ELF-1 (cell line): Measurements from ENCODE around the gene SNX18.
"Not testable (repeated sequence)": the region's sequence is repeated elsewhere in the genome, so short reads cannot be mapped to it uniquely, and the experiment has no call there.

ENCODE experiments used
- DNase-seq: peaks from one replicate; pipeline ENCODE4 v3.0.0-alpha.2; 2016; ENCODE audit warnings: low read depth, low spot score

Gene SNX18

DNA sequence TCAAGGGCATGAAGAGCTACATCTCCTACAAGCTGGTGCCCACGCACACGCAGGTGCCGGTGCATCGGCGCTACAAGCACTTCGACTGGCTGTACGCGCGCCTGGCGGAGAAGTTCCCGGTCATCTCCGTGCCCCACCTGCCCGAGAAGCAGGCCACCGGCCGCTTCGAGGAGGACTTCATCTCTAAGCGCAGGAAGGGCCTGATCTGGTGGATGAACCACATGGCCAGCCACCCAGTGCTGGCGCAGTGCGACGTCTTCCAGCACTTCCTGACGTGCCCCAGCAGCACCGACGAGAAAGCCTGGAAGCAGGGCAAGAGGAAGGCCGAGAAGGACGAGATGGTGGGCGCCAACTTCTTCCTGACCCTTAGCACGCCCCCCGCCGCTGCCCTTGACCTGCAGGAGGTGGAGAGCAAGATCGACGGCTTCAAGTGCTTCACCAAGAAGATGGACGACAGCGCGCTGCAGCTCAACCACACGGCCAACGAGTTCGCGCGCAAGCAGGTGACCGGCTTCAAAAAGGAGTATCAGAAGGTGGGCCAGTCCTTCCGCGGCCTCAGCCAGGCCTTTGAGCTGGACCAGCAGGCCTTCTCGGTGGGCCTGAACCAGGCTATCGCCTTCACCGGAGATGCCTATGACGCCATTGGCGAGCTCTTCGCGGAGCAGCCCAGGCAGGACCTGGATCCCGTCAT lies 1.4 kb downstream of the SNX18 start:
- DNase-seq: peak; percentile 22

DNA sequence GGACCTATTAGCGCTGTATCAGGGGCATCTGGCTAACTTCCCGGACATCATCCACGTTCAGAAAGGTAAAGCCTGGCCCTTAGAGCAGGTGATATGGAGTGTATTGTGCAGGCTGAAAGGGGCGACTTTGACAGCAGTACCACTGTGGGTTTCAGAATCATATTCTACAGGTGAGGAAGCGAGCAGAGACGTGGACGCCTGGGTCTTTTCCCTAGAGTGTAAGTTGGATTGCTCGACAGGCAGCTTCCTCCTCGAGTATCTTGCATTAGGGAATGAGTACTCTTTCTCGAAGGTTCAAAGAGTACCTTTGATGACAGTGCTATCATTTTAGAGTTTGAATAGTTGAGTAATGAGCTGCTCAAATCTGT lies 1.9 kb downstream of the SNX18 start:
- no peak for DNase-seq

DNA sequence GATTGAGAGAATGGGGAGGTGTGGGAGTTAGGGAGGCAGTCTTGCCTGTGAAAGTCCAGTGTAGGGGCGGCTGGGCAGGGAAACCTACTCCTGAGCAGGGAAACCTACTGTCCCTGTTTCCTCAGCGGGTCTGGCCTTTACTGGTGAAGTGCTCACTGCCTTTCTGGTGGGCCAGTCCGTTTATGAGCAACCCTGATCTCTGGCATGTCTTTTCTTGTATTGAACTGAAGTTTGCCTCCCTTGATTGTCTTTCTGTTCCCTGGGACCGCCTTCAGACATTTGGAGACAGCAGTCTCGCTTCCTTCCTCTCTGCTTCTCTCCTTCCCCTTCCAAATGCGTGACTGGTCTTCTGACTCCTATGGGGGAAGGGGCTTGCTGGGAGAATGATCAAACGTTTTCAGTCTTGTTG lies 2.9 kb downstream of the SNX18 start:
- peak; percentile 60 for DNase-seq

DNA sequence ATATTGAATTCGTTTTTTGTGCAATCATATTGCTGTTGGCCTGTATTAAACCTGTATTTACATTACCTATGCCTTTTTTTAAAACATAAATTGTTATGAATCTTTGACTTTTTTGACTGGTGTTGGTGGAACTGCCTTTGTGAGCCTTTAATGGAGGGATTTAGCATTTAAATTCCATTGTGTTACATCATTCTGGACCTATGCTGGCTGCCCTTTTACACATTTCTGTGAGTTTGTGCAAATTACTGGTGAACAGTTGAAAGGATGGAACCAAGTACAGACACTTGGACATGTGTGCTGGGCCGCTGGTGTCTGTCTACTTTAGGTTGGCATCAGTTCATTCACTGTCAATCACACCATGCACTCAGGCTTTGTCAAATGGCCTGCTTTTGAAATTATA lies 3.4 kb downstream of the SNX18 start:
- DNase-seq: no peak

DNA sequence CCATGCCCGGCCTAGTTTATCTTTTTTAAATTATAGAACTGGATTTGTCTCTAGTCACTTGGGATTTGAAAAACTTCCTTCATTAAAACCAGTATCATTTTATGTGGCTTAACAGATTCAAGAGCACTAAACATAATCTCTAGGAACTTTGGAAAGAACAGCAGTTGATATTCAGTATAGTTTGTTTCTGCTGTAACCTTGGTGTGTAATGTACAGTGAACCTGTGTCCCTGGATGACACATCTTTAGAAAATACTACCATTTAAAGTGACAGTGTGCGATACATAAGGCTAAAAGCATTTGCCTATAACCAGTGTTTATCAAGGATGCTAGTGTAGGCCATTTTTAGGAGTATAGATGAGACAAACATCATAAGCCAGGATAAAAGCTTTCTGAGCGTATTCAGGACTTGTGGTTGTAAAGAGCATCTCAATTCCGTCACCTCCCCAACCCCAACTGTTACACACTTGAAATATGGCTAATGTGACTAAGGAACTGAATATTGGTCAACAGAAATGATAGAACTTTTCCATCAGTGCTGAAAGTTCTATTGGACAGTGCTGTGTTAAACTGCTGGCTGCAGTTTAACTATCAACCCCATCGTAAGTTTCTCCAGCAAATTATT lies 4.4 kb downstream of the SNX18 start:
- DNase-seq: no peak

DNA sequence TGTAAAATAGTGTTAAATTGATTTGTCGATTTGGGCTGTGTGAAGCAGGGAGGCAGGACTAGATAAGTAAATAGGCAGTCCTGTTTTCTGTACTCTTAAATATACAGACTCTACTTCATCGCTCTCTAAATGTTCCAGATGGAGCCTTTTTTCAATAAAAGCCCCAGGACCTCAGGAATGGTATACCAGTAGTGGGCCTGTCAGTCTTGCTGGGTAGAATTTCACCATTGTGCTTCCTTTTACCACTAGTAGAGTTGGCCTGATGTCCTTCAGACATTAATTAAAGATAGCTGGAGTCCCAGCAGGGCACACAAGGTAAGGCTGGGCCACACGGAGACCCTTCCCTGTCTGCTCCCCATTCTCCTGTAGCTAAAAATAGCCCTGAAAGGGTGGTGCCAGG lies 6.0 kb downstream of the SNX18 start:
- no peak for DNase-seq

DNA sequence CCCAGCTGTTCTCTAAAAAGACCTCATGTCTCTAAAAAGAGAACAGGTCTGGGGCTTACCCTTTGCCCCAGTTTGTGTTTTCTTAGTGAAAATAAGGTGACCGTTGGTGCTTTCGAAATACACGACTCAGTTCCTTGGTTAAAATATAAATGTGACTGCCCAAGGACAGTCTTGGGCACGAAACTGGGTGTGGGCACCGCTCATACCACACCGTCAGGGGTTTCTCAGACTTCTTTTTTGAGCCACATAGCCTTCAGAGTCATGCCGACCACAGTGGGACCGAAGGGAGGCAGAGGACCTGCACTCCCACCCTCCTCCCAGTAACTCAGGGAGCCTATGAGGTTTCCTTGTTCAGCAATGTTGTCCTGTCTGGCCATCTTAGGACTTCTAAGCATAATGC lies 6.5 kb downstream of the SNX18 start:
- no peak for DNase-seq

DNA sequence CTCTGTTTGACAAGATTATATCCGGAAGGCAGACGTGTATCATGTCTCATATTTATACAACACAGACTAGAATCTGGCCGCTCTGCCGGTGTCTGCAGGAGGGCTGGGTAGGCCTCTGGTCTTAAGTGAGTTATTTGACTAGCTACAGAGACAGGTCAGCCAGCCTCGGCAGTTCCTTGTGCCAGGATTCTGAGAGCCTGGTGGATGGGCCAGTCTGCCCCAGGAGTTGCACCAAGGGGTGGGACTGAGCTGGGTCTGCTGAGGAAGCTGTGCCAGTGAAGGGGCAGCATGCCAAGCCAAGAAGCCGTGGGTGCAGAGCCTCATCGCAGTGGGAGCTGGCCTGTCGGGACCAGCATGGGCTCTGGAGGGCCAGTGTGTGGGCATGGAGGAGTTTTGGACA lies 7.1 kb downstream of the SNX18 start:
- no peak for DNase-seq

DNA sequence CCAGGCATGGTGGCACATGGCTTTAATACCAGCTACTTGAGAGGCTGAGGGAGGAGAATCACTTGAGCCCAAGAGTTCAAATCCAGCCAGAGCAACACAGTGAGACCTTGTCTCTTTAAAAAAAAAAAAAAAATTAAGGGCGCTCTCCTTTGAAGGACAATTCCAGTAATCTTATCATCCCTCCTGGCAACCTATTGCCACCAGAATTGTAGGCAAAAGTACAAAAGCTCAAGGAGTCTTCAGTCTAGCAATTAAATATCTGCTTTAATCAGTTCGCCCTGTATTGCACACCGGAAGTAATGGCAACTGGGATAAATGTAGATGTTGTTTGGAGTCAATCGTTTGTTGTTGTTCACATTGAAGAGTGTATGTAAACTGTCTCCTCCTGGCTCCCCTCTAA lies 7.7 kb downstream of the SNX18 start:
- DNase-seq: no peak

DNA sequence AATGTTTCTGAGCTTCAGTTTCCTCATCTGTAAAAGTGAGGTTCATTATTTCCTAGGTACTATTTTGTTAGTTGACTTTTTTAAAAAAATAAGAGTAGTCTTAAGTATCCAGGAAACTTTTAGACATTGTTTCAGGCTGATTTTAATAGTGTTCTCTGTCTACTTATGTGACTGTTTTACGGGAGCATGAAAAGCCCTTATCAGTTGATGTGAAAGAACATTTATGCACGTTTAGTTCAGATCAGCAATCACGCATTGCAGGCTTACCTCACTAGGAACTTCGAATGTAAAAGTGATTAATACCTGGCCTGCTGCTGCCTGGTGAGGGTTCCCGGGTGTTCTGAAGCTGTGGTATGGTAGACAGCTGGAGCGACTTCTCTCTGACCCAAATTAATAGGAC lies 8.1 kb downstream of the SNX18 start:
- DNase-seq: no peak

DNA sequence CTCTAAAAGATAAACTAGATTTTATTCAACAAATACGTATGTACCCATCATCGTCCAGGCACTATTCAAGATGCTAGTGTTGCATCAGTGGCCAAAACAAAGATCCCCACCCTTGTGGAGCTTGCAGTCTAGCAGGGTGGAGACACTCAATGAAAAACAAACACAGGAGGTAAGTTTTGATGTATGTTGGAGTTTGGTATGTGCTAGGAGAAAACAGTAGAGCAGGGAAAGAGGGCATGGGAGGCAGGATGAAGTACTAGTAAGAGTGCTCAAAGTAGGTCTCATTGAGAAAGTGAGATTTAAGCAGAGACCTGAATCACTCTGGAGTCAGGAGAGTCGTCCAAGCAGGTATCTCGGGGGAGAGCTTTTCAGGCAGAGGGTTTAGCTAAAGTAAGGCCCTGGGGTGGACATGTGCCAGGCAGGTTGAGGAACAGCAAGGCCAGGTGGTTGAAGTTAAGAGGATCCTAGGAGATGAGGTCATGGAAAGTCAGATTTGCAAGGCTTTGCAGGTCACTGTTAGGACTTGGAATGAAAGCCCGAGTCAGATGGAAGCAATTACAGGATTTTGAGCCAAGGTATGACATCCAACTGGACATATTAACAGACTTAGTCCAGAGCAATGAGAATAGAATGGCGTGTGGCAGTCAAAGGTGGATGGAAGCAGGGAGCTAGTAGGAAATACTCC lies 9.2 kb downstream of the SNX18 start:
- DNase-seq: no peak

DNA sequence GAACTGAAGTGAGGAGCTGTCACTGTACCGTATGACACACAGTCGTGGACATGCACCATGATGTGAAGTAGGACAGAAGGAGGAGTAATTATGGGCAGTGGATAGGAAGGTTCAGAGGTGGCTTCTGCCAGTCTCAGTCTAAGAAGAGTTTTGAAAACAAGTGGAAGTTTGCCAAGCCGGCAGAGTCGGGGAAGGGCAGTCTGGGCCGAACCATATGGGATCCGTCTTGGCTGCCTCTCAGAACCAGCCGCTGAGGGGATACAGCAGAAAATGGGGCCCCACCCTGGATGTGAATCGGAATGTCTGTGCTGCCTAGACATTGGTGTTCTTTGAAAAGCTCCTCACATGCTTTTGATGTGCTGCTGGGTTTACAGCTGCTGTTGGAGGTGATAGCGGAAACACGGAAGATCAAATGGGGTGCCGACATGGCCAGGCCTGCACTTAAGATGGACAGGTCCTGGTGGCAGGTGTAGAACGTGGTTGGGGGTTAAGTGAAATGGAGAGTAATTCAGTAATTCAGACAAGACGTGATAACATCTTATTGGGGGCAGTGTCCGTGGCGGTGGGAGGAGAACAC lies 11.2 kb downstream of the SNX18 start:
- no peak for DNase-seq

DNA sequence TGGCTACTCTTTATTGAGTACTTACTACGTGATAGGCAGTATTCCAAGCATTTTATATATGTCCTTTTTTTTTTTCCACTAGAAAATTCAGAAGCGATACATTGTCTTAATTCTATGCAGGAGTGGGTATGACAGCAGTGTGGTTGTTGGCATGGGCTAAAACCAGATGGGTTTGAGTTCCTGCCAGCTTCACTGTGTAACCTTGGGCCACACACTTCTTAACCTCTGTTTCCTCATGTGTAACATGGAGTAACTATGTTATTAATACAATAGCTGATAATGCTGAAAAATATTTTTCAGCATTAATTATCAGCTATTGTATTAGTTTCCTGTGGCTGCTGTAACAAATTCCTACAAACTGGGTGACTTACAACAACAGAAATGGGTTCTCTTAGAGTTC lies 12.0 kb downstream of the SNX18 start:
- DNase-seq: no peak

DNA sequence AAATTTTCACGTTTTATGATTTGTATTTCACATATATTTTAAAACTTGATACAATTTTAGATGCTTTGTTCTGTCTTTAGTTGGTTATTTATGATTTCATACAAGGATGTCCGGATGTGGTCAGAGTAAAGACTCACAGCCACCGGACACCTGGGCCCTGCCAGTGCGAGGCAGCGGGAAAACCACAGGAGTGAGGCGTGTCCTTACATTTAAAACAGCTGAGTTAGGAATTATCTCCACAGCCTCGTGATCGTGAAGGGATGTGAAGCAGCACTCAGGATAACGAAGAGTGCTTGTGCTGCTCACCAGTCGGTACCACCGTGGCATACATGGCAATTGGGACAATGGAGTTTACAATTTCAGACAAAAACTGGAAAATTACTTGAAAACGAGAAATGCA lies 14.0 kb downstream of the SNX18 start:
- DNase-seq: no peak

DNA sequence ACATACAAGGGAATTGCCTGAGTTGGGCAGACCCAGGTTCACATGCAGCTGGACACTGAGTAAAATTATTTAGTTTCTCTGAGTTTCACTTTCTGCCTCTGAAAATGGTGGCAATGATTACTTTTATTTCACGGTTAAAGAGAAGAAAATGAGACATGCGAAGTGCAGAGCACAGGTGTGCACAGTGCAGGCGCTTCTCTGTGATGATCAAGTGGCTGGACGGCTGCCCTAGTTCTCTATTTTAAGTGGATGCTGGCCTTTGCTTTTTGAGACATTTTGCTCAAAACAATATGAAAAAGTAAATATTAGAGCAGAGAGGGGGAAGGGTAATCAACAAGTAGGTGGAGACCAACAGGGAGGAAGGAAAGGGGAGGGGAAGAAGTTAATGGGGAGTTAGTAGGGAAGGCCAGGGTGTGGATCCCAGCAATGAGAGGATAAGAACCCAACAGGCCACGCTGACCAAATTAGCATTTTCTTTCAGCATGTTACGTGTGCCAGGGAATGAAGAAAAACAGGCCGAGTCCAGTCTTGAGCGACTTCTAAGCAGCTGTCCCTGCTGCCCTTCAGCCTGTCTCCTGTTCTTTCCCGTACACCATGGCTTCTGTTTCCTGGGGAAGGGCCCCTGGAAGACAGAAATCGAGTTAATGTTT lies 16.1 kb downstream of the SNX18 start:
- peak; percentile 80 for DNase-seq

DNA sequence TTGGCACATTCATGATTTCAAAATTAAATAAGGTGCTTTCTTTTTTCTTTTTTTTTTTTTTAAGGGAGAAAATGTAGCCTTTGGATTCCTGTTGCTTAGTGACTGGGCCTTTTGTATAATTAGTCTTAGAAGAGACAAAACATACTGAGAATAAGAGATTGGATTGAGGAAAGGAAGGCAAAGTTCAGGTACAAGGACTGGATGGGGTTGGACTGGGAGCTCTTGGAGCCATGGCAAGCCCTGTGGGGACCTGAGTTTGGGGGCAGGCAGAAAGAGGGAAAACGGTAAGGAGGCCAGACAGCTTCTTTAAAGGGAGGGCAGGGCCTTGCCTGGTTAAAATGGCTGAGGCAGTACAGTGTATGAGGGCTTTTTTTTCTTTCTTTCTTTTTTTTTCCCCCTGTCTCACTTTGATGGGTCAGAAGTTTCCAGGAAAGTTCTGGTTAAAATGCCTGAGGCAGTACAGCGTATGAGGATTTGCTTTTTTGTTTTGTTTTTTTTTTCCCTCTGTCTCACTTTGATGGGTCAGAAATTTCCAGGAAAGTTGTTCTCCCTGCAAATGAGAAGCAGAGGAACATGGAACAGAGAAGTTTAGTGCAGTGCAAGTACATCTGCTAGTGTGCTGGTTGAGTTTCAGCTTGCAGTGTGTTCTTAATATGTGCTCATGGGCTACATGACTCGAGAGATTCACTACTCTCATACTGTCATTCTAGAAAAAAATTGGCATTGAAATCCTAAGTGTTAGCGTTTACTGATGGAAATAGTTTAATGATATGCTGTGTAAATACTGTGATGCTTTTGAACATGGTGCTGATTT lies 16.8 kb downstream of the SNX18 start:
- DNase-seq: no peak

DNA sequence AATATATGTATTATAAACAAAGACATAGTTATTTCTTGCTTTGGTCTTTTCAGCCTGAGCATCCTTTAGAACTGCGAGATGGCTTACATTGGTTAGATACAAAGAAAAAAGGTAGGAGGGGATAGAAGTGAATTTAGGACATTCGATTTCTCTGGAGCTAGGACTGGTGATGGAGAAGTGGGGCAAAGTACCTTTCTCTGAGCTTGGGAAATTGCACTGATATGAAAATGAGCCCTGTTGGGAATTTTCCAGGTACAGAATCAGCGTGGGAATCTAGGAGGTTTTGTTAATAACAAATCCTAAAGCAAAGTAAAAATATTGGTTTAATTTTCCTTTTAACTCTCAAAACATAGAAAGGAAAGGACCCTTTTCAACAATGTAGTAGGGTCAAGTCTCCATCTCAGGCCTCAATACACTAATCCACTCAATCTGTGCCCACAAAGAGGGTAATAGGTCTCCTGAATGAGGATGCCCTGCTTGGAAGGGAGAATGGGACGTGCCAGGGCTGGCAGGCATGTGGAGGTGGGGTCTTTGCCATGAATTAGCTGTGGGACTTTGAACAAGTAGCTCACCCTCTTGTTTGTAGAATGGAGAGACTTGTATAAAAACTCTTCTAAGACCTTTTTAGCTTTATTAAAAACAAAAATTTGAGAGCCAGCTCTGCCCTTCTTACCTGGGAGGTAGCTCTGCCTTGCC lies 17.7 kb downstream of the SNX18 start:
- DNase-seq: no peak

DNA sequence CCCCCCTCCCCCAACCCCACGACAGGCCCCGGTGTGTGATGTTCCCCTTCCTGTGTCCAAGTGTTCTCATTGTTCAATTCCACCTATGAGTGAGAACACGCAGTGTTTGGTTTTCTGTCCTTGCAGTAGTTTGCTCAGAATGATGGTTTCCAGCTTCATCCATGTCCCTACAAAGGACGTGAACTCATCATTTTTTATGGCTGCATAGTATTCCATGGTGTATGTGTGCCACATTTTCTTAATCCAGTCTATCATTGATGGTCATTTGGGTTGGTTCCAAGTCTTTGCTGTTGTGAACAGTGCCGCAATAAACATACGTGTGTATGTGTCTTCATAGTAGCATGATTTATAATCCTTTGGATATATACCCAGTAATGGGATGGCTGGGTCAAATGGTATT lies 18.8 kb downstream of the SNX18 start:
- DNase-seq: not testable (repeated sequence)

DNA sequence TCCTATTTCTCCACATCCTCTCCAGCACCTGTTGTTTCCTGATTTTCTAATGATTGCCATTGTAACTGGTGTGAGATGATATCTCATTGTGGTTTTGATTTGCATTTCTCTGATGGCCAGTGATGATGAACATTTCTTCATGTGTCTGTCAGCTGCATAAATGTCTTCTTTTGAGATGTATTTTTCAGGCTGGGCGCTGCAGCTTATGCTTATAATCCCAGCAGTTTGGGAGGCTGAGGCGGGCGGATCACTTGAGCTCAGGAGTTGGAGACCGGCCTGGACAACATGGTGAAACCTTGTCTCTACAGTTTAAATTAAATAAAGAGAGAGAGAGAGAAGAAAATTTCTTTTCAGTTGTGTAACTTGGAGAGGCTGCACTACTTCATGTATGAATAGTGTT lies 19.3 kb downstream of the SNX18 start:
- not testable (repeated sequence) for DNase-seq

DNA sequence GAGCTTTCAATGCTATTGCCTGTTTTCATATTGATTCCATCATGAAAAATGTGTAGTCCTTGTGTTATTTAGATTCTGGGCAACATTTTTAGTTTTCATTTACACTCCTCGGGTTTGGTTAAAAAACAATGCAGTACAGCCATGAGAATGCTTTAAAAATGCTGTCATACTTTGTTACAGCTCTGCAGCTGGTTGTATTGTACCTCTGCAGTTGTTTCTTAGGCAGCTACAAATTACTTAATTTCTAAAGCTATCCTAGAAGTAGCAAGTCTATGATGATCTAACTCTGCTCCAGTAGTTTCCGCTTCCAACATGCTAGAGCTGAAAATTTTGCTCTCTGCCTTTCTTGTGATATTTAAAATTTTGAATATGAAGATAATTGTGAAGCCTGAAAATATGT lies 20.2 kb downstream of the SNX18 start:
- no peak for DNase-seq

DNA sequence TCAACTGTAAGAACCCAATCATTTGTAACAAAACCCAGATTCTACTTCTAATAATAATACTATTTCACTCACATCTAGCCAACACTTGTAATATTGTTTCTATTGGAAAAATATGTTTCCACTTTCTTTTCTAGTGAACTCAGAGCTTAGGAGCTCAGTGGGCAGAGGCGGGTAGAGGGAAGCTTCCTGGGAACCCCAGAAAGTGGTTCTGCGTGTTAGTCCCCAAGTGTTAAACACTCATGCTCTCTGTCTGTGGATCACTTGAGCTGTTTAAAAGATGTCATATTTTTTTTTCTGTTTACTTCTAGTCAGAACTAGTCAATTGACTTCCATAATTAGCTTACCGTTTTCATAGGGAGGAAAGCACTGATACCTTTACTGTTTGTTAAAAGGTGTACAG lies 20.6 kb downstream of the SNX18 start:
- DNase-seq: no peak
